HT1080 (cell line): ENCODE results near the gene SPPL2B. TPM values are rescaled to one million over a fixed set of nuclear protein-coding genes. Genes with fewer than 3 reads are reported as not detected.
A peak's percentile ranks its signal among the peaks of the same experiment; 100 is the strongest.
"Not testable (repeated sequence)": the region's sequence is repeated elsewhere in the genome, so short reads cannot be mapped to it uniquely, and the experiment has no call there.

Experiments used
- DNase-seq: peaks from one replicate; pipeline ENCODE4 v3.0.0-alpha.2; 2015; ENCODE audit warnings: low read depth
- total RNA-seq: library from RNA; depleted of rRNA; stranded (reverse); fragments of >200 nt; shearing (Covaris generic); gene quantifications from 2 replicates; pipeline ENCODE4 v1.2.3, GENCODE V29; 2014

SPPL2B gene
- total RNA-seq, 1 experiment from 2014 or later, result 13.4 TPM

DNA sequence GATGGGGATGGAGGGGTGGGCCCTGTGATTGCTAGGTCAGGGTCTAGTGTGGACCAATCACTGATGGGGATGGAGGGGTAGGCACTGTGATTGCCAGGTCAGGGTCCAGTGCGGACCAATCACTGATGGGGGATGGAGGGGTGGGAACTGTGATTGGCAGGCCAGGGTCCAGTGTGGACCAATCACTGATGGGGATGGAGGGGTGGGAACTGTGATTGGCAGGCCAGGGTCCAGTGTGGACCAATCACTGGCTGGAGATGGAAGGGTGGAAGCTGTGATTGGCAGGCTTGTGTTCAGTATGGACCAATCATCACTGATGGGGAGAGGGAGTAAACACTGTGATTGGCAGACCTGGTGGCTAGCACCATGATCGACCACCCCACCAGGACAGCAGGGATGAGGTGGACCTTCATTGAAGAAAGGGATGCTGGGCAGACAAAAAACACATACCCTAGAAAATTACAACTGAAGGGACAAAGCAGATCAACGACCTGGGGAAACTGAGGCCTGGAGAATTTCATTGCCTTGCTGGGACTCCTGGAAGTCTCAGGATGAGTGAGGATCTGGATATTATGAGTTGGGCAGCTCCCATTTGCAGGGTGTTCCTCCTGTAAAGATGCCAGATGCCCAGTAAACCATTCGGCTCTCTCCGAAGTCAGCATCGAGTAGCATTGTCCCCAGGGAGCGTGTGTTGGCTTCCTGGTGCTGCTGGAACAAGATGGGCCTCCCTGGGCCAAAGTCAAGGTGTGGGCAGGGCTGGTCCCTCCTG lies 47.1 kb downstream of the SPPL2B start:
- DNase-seq, result no peak

DNA sequence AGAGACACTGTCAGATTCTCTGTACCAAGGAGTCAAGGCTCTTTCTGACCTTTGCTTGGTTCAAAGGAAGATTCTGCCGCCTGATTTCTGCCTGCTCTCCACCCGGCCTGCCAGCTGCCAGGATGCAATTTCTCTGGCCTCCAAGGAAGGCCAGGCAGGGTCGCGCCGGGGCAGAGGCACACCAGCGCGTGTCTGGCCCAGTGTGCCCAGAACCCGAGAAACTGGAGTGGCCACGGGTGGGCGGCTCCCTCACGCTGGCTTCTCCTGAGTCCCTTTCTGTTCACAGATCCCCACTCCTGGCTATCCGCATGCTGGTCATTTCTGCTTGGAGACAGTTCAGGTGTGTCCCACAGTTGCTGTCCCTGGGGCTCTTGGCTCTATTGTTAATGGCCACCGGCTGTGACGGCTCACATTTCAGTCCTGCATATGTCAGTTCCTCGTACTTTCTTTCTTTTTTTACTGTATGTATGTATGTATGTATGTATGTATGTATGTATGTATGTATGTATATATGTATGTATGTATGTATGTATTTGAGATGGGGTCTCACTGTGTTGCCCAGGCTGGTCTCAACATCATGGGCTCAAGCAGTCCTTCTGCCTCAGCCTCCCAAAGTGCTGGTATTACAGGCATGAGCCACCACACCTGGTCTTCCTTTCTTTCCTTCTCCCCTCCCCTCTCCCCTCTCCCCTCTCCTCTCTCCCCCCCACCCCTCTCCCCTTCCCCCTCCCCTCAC lies 48.5 kb downstream of the SPPL2B start:
- no peak for DNase-seq

DNA sequence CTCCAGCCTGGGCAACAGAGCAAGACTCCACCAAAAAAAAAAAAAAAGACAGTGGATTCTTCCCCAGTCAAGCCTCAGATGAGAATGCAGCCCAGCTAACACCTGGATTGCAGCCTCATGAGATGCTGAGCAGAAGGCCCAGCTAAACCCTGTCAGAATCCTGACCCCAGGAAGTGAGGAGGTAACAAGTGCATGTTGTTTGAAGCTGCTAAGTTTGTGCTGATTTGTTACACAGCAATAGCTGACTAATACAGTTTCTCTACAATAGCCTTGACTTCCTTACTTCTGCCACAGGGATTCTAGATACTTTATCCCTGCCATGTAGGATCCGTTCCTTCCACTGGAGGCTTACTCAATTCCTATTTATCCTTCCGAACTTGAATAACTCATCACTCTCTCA lies 52.1 kb downstream of the SPPL2B start:
- no peak for DNase-seq

GRCh38 chr19:2381148-2381820 lies 52.8 kb downstream of the SPPL2B start:
- DNase-seq, result no peak

DNA sequence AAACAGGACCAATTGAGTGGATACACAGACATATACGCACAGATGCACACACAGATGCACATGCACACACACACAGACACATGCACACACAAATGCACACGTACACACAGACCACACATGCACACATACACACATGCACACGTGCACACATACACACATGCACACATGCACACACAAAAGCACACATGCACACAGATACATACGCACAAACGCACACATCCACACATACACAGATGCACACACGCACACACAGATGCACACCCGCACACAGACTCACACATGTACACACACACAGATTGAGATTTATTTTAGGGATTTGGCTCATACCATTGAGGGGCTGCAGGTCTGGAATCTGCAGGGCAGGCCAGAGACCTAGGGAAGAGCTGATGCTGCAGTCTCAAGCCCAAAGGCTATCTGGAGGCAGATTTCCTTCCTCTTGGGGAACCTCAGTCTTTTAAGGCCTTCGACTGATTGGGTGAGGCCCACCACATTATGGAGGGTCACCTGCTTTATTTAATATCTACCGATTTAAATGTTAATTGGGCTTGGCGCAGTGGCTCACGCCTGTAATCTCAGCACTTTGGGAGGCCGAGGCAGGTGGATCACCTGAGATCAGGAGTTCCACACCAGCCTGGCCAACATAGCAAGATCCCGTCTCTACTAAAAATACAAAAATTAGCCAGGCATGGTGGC lies 54.2 kb downstream of the SPPL2B start:
- no peak for DNase-seq

DNA sequence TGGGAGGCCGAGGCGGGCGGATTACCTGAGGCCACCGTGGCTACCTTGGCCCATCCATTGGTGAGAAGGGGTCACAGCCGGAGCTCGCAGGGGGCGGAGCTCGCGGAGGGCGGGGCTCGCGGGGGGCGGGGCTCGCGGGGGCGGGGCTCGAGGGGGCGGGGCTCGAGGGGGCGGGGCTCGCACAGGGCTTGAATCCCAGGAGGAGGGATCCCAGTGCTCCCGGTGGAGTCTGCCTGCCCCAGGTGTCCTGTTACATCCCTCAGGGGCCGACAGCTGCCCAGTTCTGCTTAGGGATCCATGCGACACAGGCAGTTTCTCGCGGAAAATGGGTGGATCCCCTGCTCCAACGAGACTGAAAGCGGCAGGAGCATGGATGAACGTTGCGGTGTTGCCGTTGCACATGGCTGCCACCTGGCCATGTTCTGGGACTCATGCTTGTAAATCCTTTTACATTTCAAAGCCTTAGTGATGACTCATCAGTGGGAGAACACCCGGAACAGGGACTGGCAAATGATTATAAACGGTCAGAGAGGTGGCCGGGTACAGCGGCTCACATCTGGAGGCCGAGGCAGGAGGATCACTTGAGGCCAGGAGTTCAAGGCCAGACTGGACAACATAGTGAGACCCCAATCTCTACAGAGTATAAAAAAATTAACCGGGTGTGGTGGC lies 56.7 kb downstream of the SPPL2B start:
- peak; percentile 68 for DNase-seq

GRCh38 chr19:2387367-2388288 lies 59.1 kb downstream of the SPPL2B start:
- DNase-seq, result no peak

DNA sequence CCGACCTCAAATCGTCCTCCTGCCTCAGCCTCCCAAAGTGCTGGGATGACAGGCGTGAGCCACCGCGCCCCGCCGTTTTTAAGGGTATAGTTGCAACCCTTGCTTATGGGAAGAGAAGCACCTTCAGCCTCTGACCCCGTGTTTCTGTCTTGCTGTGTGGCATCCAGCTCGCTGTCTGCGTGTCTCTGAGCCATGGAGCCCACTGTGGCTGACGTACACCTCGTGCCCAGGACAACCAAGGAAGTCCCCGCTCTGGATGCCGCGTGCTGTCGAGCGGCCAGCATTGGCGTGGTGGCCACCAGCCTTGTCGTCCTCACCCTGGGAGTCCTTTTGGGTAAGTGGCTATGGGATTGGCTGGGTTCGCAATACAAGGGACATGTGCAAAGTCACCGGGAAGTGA lies 61.1 kb downstream of the SPPL2B start:
- DNase-seq, result no peak

DNA sequence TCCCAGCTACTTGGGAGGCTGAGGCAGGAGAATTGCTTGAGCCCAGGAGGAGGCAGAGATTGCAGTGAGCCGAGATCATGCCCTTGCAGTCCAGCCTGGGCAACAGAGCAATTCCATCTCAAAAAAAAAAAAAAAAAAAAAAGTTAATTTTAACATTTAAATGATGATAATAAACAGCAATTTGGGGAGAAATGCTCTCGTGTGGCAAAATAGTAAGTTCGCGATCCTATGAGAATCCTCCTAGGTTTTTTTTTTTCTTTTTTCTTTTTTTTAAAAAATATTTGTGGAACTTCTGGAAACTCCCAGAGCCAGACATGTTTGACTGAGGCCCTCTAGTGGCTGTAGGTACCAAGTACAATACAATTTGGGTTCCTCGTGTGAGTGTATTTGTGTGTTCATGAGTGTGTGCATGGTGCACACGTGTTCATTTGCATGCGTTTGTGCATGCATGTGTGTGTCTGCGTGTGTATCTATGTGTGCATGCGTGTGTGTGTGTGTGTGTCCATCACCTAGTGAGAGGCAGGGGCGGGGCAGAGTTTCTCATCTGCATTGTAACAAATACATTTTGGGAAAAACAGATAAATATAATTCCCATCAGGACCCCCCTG lies 62.7 kb downstream of the SPPL2B start:
- DNase-seq, result peak; percentile 52

DNA sequence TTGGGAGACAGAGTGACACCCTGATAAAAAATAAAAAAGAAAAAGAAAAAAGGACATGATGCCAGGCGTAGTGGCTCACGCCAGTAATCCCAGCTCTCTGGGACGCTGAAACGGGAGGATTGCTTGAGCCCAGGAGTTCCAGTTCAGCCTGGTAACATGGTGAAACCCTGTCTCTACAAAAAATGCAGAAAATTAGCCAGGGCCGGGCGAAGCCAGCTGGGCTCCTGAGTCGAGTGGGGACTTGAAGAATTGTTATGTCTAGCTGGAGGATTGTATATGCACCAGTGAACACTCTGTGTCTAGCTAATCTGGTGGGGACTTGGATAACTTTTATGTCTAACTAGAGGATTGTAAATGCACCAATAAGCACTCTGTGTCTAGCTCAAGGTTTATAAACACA lies 63.9 kb downstream of the SPPL2B start:
- no peak for DNase-seq

DNA sequence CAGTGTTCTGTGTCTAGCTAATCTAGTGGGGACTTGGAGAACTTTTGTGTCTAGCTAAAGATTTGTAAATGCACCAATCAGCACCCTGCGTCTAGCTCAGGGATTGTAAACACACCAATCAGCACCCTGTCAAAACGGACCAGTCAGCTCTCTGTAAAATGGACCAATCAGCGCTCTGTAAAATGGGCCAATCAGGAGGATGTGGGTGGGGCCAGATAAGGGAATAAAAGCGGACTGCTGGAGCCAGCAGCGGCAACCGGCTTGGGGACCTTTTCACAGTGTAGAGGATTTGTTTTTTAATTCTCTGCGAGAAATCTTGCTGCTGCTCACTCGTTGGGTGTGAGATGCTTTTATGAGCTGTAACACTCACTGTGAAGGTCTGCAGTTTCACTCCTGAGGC lies 64.4 kb downstream of the SPPL2B start:
- peak; percentile 16 for DNase-seq

GRCh38 chr19:2394054-2394441 lies 65.6 kb downstream of the SPPL2B start:
- DNase-seq, result no peak

DNA sequence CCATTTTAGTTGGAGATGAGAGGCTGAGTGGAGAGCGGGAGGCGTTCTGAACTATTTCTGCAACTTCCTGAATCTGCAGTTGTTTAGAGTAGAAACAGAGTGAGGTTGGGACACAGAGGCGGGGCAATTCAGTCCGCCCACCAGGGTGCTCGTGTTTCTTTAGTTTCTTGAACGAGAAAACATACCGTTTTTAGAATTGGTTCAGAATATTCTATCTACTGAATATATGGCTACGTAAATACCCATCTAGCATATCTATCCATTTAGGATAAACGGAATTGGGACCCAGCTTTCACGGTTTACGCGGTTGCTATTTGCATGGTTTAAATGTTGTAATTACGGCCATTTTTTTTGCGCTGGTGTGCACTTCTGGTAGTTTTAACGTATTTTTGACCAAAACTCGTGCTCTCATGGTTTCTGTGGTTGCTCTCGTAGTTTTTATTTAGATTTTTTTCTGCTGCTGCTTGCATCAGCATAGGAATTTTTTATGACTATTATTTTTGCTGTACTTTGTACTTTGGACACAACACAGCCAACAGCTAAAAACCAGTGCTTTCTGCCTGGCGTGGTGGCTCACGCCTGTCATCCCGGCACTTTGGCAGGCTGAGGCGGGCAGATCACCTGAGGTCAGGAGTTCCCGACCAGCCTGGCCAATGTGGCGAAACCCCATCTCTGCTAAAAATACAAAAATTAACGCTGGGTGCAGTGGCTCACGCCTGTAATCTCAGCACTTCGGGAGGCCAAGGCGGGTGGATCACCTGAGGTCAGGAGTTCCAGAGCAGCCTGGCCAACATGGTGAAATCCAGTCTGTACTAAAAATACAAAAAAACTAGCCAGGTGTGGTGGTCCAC lies 66.2 kb downstream of the SPPL2B start:
- DNase-seq, result no peak

DNA sequence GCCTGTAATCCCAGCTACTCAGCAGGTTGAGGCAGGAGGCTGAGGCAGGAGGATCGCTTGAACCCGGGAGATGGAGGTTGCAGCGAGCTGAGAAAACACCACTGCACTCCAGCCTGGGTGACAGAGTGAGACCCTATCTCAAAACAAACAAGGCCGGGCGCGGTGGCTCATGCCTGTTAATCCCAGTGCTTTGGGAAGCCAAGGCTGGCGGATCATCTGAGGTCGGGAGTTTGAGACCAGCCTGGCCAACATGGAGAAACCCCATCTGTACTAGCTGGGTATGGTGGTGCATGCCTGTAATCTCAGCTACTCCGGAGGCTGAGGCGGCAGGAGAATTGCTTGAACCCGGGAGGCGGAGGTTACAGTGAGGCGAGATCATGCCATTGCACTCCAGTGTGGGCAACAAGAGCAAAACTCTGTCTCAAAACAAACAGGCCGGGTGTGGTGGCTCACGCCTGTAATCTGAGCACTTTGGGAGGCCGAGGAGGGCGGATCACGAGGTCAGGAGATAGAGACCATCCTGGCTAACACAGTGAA lies 66.9 kb downstream of the SPPL2B start:
- not testable (repeated sequence) for DNase-seq

GRCh38 chr19:2397173-2397572 lies 68.7 kb downstream of the SPPL2B start:
- not testable (repeated sequence) for DNase-seq

DNA sequence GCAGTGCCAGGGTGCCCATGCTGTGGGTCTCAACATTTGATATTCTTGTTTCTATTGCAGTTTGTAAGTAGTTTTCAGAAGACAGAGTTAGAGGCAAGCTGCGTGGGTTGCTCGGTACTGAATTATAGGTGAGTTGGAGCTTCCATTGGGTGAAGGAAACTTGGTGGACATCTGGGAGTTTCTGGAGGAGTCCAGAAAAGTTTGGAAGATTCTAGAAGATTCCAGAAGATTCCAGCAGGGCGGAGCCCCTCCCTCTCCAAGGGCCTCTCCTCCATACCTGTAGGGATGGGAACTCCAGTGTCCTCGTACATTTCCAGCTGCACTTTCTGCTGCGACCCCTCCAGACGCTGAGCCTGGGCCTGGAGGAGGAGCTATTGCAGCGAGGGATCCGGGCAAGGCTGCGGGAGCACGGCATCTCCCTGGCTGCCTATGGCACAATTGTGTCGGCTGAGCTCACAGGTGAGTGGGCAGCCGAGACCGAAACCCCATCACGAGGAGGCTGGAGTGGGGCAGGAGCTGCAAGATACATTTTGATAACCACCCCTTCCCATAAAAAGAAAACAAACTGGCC lies 70.3 kb downstream of the SPPL2B start:
- no peak for DNase-seq

GRCh38 chr19:2399582-2399981 lies 71.1 kb downstream of the SPPL2B start:
- no peak for DNase-seq
